ENCODE results near the gene HGS.

- TF ChIP-seq POLR2A (IDR thresholded peaks at IDR 0.05), result no peak
- TF ChIP-seq, protein P1, sequence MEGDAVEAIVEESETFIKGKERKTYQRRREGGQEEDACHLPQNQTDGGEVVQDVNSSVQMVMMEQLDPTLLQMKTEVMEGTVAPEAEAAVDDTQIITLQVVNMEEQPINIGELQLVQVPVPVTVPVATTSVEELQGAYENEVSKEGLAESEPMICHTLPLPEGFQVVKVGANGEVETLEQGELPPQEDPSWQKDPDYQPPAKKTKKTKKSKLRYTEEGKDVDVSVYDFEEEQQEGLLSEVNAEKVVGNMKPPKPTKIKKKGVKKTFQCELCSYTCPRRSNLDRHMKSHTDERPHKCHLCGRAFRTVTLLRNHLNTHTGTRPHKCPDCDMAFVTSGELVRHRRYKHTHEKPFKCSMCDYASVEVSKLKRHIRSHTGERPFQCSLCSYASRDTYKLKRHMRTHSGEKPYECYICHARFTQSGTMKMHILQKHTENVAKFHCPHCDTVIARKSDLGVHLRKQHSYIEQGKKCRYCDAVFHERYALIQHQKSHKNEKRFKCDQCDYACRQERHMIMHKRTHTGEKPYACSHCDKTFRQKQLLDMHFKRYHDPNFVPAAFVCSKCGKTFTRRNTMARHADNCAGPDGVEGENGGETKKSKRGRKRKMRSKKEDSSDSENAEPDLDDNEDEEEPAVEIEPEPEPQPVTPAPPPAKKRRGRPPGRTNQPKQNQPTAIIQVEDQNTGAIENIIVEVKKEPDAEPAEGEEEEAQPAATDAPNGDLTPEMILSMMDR (IDR thresholded peaks at IDR 0.05), result no peak
Measured at GRCh38 chr17:81691196-81691595, 7.4 kb downstream of the HGS start.

Measured in body of pancreas (tissue), 4 donors.